Cardiac septum (tissue), 1 donor: ENCODE measurements around the gene PCGF6. TPM values are rescaled to one million over a fixed set of nuclear protein-coding genes. Genes with fewer than 3 reads are reported as not detected.

Experiments
- DNase-seq: peaks from one replicate; pipeline ENCODE4 v3.0.0-alpha.2; 2020; ENCODE audit warnings: low spot score
- intact Hi-C: fragments of 100-400 bp; cut with DNase I; formaldehyde crosslinking; loops from one replicate; pipeline ENCODE4 v1.14.0; 2022
- total RNA-seq: library from RNA; stranded (reverse); fragmentation: NEBNext Ultra II Directional; extraction: Animal tissue kit (Norgen Biotek cat#: 25700); gene quantifications from one replicate; pipeline ENCODE4 v1.2.1, GENCODE V29; 2021
- donor health status: DM: no; HTN: no; CAD: no.

Gene PCGF6
- total RNA-seq, 1 donor from 2014 or later = 6.3 TPM

DNA sequence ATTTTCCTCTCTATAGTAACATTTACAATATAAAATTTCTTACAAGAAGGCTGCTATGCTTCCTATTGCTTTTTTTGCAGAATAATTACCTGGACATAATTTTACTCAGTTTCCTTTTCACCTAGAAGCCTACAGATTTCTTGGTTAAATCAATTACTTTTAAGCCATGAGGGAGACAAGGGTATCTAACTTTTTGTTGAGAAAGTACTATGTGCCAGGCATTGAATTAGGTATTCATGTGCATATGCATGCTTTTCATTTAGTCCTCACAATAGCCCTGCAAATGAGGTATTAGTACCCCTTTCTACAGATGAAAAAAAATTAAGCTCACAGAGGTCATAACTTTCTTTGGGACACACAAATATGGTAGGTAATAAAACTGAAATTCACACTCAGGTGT, 16.4 kb downstream of the PCGF6 start:
- intact Hi-C loops = loop anchor here (10.0 kb wide), 1 partner anchor 420 kb away; the partner anchor contains the start of gene CNNM2
- DNase-seq = no peak

DNA sequence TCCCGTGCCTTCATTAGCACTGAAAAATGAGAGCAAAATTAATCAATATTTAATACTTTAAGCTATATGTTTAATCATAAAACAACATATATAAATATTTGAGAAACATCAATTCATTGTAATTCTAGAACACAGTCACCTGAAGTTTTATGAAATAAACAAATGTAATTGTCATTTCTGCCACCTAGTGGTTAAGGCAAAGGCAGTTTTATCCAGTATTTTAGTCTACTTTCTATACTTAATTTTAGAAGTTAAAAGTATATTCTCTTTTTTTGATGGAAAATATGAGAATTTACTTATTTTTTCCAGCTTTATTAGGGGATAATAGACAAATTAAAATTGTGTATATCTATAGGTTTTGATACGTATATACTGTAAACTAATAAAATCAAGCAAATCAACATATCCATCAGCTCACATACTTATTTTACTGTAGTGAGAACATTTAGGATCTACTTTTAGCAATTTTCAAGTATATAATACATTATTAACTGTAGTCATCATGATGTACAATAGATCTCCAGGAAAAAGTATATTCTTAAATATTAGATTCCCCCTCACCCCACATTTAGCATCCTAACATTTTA, 16.9 kb downstream of the PCGF6 start:
- DNase-seq = no peak
- intact Hi-C loops = loop anchor here (10.0 kb wide), 1 partner anchor 419 kb away; the partner anchor contains the start of gene CNNM2

DNA sequence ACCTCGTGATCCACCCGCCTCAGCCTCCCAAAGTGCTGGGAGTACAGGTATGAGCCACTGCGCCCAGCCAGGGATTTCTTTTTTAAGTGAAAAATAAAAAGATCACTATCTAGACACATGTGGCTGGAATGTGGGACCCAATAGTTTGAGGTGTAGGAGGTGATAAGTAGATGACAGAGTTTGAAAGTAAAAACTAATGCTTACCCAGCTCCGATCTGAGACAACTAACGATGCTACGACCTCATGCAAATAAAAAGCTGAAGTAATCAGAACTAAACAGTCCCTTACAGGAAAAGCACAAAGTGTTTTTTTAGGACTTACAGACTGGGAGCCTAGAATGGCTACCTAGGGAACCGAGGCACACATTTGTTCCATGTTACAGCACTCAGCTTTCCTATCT, 23.0 kb downstream of the PCGF6 start:
- no peak for DNase-seq
- intact Hi-C loops = no loop called here

DNA sequence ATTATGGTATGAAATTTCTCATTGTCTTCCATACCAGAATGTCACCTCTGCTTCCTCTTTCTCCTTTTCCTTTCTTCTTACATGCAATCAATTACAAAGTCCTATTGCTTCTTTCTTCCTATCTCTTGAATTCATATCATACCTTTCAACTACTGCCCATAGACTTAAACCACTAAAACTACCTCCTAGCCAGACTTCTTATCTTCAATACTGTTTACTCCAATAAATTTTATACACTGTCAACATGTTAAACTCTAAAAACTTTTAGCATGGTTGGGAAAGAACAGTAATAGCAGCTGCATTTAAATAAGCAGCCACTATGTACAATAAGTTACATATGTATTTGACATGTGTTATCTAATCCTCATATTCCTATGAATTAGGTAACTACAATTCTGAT, 34.9 kb downstream of the PCGF6 start:
- no peak for DNase-seq
- intact Hi-C loops = no loop called here

DNA sequence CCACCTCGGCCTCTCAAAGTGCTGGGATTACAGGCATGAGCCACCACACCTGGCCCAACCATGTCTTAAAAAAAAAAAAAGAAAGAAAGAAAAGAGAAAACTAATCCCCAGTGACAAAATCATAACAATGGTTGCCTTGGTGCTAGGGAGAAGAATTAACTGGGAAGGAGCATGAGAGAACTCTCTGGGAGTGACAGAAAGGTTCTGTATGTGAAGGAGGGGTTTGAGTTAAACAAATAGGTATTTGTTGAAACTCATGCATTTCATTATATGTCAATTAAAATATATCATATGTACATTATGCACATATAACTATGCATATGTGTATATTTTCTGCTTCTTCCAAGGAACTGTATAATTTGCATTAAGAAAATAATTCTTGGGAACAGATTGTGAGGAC, 40.7 kb downstream of the PCGF6 start:
- intact Hi-C loops = no loop called here
- DNase-seq = no peak

DNA sequence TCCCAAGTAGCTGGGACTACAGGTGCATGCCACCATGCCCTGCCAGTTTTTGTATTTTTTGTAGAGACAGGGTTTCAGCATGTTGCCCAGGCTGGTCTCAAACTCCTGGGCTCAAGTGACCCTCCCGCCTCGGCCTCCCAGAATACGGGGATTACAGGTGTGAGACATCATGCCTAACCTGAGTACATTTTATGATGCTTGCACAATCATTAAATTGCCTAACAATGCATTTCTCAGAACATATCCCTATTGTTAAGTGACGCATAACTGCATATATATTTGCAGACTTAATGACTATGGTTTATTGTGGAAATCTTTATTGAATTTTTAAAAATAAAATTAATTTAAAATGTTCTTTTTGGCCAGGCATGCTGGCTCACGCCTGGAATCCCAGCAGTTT, 43.3 kb downstream of the PCGF6 start:
- DNase-seq = no peak
- intact Hi-C loops = no loop called here

DNA sequence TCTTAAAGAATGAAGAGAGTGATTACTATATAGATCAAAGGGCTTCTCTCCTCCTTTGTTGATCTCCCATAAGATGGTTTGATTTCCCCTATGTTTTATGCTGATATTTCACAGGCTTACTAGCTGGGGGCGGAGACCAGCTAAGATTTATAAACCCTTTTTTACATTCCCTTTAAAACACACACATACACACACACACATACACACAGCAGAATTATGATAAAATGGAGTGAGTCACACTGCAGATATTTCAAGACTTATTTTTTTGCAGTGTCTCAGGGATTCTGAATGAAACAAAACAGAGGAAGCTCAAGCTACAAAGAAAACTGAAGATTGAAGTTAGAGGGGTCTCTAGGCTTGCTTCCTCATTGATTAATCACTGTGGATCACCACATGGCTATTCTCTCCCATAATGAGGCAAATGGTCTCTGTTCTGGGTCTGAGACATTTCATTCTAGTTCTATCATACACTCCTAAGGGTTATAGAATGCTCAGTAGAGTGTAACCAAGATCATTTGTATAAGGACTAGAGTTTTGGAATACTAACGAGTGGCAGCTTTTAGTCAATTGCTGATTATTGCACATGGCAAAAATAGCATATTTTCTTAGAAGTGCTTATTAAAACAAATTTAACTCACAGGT, 55.4 kb downstream of the PCGF6 start:
- no peak for DNase-seq
- intact Hi-C loops = no loop called here

DNA sequence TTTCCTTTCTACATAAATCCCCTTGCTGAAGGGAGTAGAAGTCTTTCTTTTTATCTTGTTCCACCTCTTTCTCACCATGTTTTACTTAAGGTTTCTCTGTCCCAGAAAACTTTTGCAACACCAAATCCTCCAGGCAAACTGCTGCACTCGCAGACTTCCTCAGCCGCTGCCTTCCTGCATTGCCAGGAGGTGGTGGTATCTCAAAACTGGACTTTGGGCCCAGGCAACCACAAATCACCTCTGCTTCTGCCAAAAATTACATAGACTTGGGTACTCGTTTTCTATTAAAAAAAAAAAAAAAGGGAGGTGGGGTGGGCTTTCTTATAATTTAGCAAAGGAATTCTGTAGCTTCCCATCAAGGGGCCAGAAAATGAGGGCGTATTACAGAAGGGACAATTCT, 59.4 kb downstream of the PCGF6 start:
- DNase-seq = no peak
- intact Hi-C loops = no loop called here

DNA sequence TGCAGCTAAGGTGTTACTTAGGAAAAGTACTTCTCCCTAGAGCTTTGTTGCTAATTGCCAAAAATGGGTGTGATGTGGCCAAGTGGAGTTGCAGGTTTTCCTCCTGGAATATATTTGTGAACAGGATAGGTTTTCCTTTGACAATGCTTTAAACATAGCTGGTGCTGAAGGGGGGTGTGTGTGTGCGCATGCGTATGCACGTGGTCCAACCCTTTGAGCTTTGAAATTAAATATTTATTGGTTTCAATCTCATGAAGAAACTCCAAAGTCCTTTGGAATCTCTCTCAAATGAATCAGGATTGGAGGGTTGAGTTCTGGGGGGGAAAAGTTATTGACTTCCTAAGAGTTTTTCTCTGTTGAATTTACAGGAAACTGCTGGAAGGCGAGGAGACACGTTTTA, 62.9 kb downstream of the PCGF6 start:
- no peak for DNase-seq
- intact Hi-C loops = no loop called here

DNA sequence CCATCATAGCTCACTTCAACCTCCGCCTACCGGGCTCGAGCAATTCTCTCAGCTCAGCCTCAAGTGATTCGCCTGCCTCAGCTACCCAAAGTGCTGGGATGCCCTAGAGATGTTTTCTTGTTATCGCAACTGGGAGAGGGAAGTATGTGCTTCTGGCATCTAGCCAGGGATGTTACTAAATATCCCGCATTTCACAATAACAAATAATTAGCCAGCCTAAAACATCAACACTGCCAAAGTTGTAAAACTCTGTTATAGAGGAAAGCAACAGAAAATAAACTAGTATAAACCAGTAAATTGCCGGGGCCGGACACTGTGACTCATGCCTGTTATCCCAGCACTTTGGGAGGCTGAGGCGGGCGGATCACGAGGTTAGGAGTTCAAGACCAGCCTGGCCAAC, 66.8 kb downstream of the PCGF6 start:
- intact Hi-C loops = no loop called here
- DNase-seq = no peak

DNA sequence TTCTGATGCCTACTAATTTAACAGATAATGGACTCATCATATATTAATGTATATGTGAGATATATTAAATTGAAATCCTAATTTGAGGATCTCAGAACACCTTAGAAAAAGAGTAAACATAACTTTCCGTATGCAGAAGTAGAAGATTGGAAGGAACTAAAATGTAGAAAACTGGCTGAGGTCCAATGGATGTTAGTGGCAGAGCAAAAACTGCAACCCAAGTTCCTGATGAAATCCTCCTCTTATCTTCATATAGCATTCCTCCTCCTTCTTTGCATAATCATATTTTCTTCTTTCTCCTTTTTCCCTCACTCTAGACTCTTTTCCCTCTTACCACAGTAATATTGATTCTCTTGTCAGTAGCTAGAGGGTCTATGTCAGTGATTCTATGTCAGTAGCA, 68.0 kb downstream of the PCGF6 start:
- intact Hi-C loops = no loop called here

DNA sequence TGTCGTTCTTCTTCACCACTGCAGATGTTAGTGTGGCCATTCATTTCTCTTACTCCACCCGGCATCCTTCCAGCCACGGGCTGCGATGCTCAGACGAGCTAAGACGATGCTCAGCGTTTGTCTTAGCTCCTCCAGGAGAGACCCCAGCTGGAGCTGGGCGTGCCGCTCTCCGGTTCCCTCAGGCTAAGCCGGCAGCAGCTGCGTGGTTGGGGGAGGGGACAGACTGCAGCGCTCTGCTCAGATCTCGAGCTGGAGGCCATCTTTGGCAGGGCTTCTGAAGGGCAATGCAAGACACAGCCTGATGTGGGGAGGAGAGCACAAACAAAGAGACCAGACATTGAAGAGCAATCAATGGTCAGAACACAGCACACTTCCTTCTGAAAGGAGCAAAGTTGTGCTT, 69.2 kb downstream of the PCGF6 start:
- intact Hi-C loops = no loop called here
- DNase-seq = no peak

More for the DNA sequence above, 68.0 kb downstream of the PCGF6 start:
- DNase-seq = no peak

DNA sequence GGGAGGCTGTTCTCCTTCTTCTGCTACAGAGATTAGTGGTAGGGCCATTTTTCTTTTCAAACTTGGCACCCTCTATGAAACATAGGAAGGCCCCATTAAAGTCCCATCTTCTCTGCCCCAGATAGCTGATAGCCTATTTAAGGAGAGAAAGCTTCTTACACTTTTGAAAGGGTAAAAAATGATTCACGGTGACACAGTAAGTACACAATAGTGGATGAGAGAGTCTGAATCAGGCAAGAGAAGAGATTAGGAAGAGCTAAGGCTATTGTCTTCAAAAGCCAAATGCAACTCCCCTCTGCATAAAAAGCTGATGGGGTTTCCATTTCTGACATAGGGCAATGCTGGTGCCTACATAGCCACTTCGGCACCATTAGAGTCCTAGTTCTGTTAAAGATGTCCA, 70.4 kb downstream of the PCGF6 start:
- DNase-seq = no peak
- intact Hi-C loops = no loop called here

DNA sequence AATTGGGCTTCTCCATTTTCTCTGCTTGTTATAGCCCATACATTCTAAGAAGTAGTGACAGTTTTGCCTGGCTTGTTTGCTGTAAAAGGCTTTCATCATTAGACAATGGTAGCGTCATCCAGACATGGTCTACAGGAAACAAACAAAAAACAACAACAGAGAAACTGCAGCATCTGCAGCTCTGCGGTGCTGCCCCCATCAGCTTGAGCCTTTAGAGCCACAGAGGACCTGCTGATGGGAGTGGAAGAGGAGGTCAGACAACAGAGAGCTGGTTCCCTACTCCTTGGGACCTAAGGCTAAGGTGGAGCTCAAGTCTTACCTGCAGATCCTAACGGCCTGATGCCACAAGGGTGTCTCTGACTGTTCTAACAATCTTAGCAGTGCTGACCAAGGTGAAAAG, 70.9 kb downstream of the PCGF6 start:
- no peak for DNase-seq
- intact Hi-C loops = no loop called here

DNA sequence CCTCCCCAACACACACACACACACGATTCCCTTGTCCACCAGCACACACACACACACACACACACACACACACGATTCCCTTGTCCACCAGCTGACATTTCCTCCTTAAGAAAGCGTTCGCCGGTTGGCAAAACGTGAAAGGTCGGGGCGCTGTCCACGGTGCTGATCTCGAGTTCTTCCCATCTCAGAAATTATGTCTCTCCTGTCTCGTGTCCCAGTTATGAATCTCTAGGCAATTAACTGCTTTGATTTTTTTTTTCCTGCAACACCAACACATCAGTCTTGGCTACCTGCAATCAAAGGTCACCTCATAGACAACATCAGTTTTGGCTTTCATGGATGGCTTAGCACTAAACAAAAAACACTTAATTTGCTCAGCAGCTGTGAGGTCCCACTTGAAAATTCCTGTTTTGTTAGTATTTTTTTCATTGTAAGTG, 72.1 kb downstream of the PCGF6 start:
- intact Hi-C loops = no loop called here
- no peak for DNase-seq

DNA sequence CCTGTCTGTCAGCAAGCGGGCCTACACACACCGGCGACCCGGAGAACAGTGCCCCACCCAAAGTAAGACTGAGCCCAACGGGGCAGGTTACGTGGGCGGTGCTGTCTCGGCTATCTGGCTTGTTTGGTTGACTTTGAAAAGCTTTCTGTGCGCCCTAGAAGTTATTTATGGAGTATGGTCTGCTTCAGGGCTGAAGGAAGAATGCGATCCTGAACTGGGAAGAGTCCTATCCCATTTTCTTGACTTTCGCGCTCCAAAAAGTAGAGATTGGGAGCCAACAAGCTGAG, 72.5 kb downstream of the PCGF6 start:
- DNase-seq = no peak
- intact Hi-C loops = no loop called here

DNA sequence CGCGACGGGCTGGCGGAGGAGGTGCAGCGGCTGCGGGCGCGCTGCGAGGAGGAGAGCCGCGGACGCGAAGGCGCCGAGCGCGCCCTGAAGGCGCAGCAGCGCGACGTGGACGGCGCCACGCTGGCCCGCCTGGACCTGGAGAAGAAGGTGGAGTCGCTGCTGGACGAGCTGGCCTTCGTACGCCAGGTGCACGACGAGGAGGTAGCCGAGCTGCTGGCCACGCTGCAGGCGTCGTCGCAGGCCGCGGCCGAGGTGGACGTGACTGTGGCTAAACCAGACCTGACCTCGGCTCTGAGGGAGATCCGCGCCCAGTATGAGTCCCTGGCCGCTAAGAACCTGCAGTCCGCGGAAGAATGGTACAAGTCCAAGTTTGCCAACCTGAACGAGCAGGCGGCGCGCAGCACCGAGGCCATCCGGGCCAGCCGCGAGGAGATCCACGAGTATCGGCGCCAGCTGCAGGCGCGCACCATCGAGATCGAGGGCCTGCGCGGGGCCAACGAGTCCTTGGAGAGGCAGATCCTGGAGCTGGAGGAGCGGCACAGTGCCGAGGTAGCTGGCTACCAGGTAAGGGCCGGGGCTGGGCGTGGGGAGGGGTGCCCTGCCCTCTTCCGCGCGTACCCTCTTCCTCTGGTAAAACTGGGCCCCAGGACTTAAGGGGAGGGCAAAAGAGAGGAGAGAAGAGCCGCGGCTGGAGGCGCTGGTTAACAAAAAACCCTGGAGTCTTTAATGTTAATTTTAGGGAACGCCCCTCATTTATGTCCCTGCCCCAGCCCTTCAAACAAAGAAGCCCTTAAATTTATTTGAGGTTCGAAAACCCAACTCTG, 73.0 kb downstream of the PCGF6 start:
- intact Hi-C loops = no loop called here
- no peak for DNase-seq

DNA sequence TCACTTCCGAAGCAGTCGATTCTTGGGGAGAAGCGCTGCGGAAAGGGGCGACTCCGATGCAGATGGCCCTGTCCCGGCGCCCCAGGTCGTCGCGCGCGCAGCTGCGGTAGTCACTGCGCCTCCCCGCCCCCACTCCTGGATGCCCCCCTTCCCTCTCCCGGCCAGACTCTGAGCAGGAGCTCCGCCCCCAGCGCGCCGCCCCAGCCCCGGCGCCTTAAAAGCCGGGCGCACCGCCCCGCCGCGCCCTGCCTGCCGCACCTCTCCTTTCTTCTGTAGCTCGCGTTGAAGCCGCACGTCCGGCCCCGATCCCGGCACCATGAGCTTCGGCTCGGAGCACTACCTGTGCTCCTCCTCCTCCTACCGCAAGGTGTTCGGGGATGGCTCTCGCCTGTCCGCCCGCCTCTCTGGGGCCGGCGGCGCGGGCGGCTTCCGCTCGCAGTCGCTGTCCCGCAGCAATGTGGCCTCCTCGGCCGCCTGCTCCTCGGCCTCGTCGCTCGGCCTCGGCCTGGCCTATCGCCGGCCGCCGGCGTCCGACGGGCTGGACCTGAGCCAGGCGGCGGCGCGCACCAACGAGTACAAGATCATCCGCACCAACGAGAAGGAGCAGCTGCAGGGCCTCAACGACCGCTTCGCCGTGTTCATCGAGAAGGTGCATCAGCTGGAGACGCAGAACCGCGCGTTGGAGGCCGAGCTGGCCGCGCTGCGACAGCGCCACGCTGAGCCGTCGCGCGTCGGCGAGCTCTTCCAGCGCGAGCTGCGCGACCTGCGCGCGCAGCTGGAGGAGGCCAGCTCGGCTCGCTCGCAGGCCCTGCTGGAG, 73.8 kb downstream of the PCGF6 start, which contains the start of gene INA:
INA (plus strand) TSS at position 243 of the 817 bp plus-strand sequence; CDS start at position 317, 74 bp downstream.
- intact Hi-C loops = no loop called here

DNA sequence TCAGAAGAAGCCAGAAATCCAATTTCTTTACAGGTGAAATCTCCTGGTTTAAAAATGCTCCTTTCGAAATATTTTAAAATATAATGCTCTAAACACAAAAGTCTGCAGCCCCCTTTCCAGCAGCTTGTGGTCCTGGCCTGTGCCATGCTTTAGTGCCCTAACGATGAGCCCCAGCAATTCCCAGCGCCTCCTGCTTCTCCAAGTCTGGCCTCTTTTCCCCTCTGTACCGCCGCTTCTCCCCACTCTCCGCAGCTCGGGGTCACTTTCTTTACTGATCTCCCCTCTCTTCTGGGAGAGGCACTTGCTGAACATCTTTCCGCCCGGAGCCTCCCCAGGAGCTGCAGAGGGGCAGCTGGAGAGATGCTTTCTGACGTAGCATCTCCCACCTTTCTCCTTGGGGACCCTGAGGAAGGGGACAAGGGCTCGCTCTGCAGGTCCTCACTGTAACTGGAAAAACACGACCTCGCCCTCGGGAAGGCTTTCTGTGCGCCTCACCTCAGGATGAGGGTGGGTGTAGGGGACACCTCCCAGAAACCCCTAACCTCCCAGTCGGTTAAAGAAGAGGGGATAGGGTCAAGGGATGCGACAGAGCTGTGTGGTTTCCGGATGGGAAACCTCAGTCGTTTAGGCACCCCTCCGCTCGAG, 74.6 kb downstream of the PCGF6 start:
- DNase-seq = no peak
- intact Hi-C loops = no loop called here

More for the DNA sequence above, 73.8 kb downstream of the PCGF6 start, which contains the start of gene INA:
- no peak for DNase-seq

DNA sequence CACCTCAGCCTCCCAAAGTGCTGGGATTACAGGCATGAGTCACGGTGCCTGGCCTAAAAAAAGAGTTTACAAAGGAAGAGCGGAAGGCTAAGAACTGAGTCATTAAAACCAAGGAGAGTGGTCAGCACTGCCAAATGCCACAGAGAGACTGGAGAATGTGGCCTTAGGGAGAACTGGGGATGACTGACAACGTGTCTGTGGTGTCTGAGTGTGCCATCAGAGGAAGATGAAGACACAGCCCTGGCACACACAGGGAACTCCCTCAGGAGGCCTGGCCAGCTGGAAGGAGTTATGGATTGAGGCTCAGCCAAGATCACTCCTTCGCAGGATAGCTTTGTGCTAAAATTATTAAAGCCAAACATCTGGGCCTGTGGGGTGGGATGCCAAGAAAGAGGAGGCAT, 77.9 kb downstream of the PCGF6 start:
- intact Hi-C loops = no loop called here
- no peak for DNase-seq
